WI38 (cell line): ENCODE measurements around the gene AGMAT.
"Not testable (repeated sequence)": the region's sequence is repeated elsewhere in the genome, so short reads cannot be mapped to it uniquely, and the experiment has no call there.

Experiments used
- H3K4me3 ChIP-seq: 2 replicates; pipeline ENCODE4 v1.5.1; 2011; ENCODE audit warnings: low read depth, mild to moderate bottlenecking, control low read depth, low read length
- CTCF ChIP-seq: IDR thresholded peaks from 2 replicates; pipeline ENCODE4 v1.5.1; 2012; ENCODE audit warnings: low read depth, mild to moderate bottlenecking, control low read depth, low read length

AGMAT gene

GRCh38 chr1:15605398-15606383 lies 20.8 kb upstream of the AGMAT start:
- no peak overlapping the region for H3K4me3 ChIP-seq
- TF ChIP-seq CTCF = no peak

GRCh38 chr1:15604400-15604799 lies 19.5 kb upstream of the AGMAT start:
- H3K4me3 ChIP-seq = not testable (repeated sequence)

- H3K4me3 ChIP-seq = peak overlapping the region; percentile 78
Observed at GRCh38 chr1:15603966-15604282, 19.1 kb upstream of the AGMAT start.

- peak overlapping the region; percentile 78 for H3K4me3 ChIP-seq
Observed at GRCh38 chr1:15603050-15603965, 18.5 kb upstream of the AGMAT start.

GRCh38 chr1:15598436-15598835 lies 13.6 kb upstream of the AGMAT start:
- no peak for TF ChIP-seq CTCF
- H3K4me3 ChIP-seq = no peak overlapping the region

More at GRCh38 chr1:15603050-15603965, 18.5 kb upstream of the AGMAT start:
- TF ChIP-seq CTCF = no peak

GRCh38 chr1:15595809-15596617 lies 11.2 kb upstream of the AGMAT start:
- no peak overlapping the region for H3K4me3 ChIP-seq

GRCh38 chr1:15592285-15592684 lies 7.4 kb upstream of the AGMAT start:
- TF ChIP-seq CTCF = no peak
- no peak overlapping the region for H3K4me3 ChIP-seq

More at GRCh38 chr1:15595809-15596617, 11.2 kb upstream of the AGMAT start:
- TF ChIP-seq CTCF = no peak
